ENCODE data around the gene SMIM5.

The SMIM5 gene

DNA sequence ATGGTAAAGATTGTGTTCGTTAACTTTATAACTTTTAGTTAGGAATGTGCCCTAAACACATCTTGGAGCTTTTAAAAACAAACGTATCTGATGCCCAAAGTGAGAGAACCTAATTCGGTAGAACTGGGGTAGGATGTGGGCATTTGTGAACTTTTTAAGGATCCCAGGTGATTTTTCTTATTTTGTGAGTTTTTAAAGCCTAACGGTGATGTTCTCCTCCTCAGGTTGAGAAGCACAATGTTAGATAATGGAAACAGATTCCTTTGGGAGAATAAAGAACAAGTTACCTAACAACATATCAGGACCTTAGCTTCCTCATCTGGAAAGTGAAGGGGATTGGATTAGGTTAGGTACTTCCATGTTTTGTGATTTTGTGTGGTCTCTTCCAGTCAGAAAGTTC is 34.6 kb downstream of the SMIM5 start:
- no peak for DNase-seq (ENCODE audit: low read depth in 2 of 2)

DNA sequence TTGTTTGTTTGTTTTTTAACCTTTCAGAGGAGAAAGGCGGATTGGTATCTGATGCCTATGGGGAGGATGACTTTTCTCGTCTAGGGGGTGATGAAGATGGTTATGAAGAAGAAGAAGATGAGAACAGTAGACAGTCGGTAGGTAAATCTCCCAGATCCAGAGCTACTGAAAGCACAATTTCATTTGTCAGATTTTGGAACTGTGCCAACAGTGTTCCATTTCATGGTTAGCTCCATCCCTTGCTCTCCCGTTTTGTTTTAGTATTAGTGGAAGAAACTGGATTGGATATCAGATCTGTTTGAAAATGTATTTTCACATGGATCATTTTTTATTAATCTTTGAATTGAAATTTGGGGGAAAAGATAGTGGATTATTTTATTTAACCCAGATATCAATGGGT is 35.3 kb downstream of the SMIM5 start:
- no peak for DNase-seq (ENCODE audit: low read depth in 2 of 2)

DNA sequence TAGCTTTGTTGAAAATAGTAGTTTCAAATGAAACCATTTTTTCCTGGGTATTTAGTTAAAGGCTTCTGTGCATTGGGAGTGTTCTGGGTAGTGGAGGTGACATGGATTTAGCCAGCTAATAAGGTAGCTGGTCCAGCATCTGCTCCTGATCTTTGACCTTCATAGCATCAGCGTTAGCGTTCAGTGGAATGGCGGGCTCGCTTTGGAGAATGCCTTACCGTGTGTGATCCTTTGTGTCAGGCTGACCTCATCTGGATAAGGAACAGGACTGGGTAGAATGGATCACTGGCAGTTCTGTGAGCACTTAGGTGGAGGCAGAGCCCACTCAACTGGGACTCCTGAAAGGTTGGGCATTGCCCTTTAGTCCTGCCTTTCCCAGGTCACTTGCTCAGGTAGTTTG is 37.6 kb downstream of the SMIM5 start:
- no peak for DNase-seq (ENCODE audit: low read depth in 2 of 2)

DNA sequence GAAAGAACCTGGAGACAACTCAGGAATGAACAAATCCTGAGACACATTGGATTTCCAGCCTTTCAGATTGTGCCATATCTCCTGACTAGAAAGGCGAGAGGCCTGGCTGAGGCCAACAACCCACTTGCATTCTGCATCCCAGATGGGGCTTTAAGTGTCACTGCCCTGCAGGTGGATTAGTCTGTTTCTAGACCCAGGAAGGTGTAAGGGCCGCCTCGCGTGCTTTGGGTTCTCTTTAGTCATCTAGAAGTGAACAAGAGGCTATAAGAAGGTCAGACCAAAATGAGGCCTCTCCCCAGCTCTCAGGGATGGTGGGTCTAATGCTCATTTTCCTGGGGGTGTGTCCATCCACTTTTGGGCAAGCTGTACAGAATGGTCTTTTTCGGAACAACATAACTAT is 38.8 kb downstream of the SMIM5 start:
- DNase-seq (ENCODE audit: low read depth in 2 of 2) = no peak

DNA sequence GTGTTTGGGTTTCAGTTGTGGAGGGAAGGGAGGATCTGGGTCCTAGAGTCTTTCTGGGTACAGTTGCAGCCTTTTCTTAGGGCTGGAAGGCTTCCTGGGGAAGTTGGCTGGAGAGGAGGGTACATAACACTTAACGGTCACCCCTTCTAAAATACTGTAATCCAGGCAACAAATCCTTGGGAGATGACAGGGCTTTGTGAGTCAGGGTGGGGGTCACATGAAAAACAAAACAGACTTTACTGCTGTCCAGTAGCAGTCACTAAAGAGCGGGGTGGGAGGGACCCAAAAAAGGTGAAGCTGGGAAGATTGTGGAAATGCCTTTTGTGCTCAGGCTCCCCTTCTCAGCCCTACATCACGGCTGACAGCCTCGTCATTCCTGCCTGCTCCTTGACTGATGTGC is 40.3 kb downstream of the SMIM5 start:
- no peak for DNase-seq (ENCODE audit: low read depth in 2 of 2)

DNA sequence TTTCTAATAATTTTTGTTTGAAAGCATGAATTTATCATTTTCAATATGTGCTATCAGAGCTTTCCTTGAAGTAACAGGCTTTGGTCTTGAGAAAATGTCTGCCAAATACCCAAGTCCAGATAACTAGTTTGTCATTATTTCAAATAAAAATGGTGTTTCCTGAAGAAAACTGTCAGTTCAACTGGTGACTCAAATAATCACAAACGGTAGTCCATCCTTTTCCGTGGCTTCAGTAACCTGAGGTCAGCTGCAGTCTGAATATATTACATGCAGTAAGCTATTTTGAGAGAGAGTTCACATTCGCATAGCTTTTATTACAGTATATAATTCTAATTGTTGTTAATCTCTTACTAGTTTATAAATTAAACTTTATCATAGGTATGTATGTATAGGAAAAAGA is 43.2 kb downstream of the SMIM5 start:
- DNase-seq (ENCODE audit: low read depth in 2 of 2) = no peak

DNA sequence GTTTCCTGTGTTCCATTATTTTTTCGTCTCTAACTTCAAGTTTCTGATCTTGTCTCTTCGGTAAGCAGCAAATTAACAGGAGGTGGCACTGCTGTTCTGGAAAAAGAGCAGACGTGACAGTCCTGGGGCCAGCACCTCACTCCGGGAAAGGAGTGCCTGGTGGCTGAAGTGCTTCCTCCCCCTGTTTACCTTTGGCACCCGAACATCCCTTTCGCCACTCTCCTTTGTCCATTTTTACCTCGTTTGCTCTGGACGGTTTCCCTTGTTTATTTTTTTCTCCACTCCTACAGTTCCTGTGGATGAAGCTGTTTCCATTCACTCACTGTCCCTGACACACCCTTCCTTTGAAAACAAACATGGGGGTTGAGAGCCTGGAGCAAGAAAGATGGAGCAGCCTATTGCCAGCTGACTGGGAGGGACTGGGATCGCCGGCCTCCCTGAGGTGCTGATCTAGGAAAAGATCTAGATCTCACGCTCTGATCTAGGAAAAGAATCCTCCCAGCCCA is 46.5 kb downstream of the SMIM5 start:
- DNase-seq (ENCODE audit: low read depth in 2 of 2) = no peak

DNA sequence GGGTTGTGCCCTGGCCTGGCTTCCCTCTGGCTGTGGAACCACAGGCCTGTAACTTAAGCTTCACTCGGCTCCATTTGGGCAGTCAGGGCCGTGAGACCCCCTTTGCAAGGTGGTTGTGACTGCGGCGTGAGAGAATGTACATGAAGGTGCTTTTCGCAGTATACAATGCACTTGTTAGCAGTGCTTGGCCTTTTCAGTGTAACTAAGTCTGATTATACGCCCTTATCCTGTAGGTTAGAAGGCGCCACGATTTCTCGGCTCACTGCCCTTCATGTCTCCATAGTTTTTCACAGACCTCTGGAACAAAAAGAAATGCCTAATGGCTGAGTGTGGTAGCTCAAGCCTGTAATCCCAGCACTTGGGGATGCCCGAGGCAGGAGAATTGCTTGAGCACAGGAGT is 47.2 kb downstream of the SMIM5 start:
- DNase-seq (ENCODE audit: low read depth in 2 of 2) = no peak

DNA sequence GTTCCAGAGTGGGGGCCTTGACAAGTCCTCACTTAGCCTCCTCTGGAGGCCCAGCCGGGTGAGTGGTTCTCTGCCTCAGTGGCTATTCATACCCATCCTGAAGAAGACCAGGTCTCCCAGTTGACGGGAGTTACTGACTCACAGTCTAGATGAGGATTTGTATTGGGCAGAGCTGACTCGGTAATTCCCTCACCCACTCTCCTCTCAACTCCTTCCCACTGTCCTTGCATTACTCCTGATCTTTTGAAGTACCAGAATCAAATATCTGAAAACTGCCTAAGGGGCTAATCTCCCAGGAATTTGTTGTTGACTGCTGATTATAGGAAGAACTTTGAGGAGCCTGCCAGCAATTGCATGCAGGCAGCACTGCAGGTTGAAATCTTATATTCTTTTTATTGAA is 48.1 kb downstream of the SMIM5 start:
- DNase-seq (ENCODE audit: low read depth in 2 of 2) = no peak

DNA sequence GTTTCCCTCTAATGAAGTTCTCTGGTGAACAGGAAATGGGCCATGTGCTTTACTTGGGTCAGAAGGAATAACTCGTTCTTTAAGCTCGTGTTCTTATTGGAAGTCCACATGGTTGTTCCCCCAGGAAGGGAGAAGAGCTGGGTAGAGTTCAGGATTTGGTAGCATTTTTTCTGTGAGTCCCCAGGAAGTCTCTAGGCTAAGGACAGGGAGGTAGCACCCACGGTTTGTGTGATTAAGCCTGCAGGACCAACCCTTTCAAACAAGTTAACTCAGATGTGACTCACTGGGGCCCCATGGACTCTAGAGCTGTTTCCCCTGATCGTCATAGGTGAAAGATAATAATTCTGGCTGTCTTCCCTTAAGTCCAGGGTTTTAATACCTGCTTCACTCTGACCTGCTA is 50.3 kb downstream of the SMIM5 start:
- DNase-seq (ENCODE audit: low read depth in 2 of 2) = no peak

DNA sequence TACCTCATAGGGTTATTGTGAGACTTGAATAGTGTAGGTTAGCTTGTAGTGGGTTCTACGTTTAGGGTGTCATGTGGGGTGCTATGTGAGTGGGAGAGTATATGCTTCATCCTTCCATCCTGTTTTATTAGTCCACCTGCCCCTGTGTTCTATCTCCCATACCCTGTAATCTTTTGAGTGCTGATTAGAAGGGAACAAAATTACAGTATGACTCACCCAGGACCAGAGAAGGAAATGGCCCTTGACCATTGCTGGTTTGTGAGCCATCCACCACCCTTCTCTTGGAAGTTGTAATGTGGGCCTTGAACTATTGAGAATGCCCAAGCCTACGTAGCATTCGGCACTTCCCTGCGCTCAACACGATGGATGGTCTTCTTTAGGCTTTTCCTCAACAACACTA is 51.0 kb downstream of the SMIM5 start:
- no peak for DNase-seq (ENCODE audit: low read depth in 2 of 2)

DNA sequence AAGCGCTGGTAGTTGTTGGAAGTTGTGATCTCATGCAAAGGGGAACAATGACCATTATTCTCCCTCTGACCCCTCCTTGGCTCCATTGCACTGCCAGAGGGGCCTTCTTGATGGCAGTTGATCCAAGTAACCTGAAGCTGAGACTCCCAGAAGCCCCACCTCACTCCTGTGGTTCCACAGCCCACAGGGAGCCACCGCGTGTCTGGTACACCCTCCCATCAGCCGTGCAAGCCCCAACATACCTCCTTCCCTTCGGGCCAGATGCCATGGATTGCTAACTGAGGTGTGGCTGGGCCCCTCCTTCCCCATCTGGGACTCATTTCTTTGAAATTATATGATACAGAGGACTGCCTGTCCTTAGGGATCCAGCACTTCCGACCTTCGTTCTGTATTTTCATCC is 51.7 kb downstream of the SMIM5 start:
- DNase-seq (ENCODE audit: low read depth in 2 of 2) = peak; percentile 46 to 48

DNA sequence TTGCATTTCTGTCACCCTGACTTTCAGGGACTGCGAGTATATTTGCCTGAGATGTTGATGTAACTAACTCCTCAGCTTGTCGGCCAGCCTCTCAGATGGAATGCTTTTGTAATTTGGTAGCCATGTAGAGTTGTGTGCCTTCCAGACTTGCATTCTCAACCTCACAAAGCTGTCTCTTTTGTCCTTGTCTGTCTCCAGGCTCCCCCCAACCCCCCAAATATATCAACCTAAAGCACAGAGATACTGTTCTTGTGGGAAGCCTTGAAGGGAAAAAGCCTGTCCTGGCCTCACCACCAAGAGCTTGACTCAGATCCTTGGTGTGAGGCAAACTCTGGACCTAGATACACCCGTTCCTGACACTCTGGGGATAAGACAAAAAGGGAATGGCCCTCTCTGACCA is 52.3 kb downstream of the SMIM5 start:
- no peak for DNase-seq (ENCODE audit: low read depth in 2 of 2)

DNA sequence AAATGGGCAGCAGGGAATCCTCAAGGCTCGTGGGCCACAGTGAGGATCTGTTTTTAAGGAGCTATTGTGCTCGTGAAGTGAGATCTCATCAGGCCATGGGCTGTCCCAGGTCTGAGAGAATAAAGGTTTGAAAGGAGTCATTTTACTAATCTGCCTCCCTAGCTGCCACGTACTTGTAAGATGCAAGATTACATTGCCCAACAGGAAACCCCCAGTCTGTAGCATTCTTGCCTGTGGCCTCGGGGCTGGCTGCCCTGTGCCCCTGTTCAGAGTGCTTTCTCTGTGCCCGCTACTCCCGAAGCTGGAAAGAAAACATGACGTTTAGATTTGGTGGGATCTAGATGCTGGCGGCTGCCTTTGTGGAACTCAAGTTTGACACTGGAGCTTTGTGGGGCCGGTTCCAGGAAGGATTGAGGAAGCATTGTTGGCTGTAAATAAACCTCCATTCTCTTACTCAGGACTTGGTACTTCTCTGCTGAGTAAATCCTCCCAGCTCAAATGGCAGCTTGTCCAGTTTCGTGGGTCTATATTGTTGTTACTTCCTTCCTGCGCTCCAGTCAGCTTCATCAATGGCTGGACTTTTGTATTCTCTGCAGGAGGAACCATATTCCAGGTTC is 55.1 kb downstream of the SMIM5 start:
- no peak for DNase-seq (ENCODE audit: low read depth in 2 of 2)

DNA sequence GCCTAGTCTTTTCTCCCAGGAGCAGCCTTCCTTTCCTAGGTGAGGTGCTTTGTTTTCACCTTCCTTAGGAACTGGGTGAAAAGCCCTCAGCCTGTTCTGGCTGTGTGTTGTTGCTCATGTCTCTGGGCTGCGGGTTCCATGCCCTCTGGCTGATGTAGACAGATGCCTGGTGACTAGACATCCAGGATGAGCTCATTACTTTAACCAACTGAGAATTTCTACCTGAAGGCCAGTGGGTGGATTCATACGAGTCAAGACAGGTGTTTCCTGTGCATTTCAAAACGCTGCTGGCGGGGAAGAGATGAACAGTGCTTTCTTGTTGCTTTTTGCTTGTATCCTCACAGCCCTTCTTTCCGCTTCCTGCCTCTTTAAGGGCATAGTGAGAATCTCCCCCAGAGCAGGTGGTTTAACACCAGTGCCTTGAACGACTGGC is 56.2 kb downstream of the SMIM5 start:
- no peak for DNase-seq (ENCODE audit: low read depth in 2 of 2)
